NCI-H1417 treated with DMSO at 0.1 percent for 48 hours (cell line): ENCODE results near the gene C2CD2.
"Not testable (repeated sequence)": the region's sequence is repeated elsewhere in the genome, so short reads cannot be mapped to it uniquely, and the experiment has no call there.

Source experiments
- DNase-seq: peaks from one replicate; lab custom pipeline; 2025; lab: John Stamatoyannopoulos, UW

The C2CD2 gene

DNA sequence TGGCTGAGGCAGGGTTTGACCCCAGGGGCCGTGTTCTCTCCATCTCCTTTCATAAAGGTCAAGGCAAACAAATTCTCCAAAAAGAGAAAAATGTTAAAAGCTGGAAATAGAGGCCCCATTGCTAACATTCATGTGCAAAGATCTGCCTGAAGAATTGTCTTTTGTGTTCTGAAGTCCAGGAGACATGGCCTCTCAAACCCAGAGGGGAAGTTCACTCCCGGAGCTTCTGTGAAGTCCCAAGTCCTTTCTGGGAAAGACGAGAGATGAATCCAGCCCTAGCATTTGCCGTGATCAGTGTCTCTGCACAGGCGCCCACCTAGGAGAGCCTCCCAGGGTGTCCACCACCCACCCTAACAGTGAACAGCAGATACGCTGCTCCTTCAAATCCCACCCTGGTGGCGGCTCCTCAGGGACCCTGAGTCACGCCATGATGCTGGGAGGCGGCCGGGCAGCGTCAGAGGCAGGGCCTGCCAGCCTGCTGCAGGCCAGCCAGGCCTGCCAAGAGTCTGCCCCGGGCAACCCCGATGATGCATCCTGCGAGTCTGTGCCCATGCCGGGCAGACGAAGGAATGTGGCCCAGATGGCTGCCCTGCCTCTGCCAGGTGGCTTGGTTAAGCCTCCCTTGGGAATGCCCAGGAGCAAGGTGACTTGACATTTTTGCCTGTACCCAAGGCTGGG, 5.2 kb upstream of the C2CD2 start:
- DNase-seq, result no peak

DNA sequence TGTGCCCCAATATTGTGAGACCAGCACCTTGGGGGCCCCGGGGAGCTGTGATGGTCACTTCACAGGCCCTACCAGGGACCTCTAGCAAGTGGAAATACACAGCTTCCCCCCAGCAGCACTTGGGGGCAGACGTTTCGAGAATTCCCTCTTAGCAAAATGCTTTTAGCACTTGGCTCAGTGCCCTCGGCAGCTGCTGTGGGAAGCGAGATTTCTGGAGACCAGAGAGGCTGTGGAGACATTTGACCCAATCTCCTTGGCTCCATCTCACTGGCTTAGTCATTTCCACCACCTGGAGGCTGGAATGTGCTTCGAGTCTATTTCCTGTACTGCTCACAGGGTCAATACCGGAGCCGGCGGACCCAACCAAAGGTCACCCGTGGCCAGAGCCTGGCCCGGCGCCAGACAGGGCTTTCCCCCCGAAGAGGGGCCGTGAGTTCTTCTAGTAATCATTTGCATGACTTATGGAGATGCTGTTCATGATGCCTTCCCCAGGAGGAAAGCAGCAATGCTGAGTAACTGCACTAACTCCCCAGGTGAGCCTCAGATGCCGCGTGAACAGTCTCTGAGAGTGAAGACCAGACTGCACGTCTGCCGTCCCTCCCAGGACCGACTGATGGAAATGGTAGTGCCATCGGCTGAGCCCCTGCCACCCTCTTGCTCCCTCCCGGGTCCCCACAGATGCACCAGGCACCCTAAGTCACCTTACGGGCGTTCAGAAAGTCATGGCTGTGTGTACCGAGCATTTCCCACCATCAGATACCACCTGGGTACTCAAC, 4.4 kb upstream of the C2CD2 start:
- no peak for DNase-seq

DNA sequence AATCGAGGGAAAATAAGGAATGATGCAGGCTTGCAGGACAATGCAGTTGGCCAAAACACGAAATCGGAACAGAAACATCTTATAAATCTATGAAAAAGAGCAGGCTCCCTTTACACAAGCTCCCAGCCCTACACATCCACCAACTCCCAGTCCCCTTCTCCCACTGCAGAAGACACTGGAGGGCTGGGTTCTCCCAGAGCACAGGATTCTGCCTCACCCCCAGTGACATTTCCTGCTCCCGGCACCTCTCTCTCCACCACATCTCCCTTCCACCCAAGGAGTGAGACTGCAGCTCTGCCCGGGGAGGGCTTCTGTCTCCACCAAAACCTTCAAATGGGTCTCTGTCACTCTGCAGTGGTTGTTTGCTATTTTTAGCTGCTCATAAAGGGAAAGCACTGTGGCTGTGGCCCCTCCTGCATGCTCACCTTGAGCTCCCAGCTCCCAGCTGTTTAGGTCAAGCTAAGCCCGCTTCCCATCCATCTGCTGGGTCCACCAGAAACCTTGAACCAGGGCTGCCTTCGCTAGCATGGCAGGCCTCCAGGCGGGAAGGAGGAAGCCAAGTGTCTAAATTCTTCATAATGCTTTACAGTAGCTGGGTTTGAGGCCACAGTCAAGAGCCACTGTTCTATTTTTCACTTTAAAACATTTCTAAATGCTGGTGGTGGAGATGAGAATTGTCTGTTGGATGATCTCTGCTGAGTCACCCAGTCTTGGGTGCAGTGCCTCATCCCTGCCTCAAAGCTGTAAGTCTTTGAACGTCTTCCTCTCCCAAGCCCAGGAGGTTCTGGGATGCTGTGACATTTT, 3.3 kb upstream of the C2CD2 start:
- no peak for DNase-seq

DNA sequence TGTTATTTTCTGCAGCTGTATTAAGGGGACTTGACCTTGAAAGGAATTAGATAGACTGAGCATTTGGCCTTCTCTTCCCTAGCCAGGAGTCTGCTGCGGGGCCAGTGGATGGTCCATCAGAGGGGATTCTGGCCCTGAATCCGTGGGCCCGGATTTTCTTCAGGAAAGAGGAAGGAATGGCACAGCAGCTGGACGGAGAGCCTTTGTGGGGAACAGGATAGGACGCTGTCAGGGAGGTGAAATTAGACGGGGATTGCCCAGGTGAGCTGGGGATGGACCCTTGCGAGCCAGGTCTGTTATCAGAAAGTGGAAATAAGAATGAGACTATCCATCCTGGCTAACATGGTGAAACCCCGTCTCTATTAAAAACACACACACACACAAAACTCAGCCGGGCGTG, 1.7 kb upstream of the C2CD2 start:
- DNase-seq, result no peak

DNA sequence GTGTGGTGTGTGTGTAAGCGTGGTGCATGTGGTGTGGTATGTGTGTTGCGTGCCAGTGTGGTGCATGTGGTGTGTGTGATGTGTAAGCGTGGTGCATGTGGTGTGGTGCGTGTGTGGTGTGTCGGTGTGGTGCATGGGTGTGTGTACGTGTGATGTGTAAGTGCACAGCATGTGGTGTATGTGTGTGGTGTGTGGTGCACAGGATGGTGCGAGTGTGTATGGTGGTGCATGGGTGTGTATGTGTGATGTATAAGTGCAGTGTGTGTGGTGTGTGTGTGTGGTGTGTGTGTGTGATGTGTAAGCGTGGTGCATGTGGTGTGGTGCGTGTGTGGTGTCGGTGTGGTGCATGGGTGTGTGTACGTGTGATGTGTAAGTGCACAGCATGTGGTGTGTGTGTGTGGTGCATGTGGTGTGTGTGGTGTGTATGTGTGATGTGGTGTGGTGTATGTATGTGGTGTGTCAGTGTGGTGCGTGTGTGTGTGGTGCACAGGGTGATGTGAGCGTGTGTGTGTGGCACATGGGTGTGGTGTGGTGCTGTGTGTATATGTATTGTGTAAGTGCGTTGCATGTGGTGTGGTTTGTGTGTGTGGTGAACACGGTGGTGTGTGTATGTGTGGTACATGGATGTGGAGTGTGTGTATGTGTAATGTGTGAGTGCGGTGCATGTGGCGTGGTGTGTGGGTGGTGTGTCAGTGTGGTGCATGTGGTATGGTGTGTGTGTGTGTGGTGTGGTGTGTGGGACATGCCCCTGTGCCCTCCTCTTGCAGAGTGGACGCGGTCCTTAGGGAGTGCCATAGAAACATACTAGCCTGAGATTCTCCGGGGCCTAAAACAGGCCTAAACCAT, 1.1 kb upstream of the C2CD2 start:
- no peak for DNase-seq

DNA sequence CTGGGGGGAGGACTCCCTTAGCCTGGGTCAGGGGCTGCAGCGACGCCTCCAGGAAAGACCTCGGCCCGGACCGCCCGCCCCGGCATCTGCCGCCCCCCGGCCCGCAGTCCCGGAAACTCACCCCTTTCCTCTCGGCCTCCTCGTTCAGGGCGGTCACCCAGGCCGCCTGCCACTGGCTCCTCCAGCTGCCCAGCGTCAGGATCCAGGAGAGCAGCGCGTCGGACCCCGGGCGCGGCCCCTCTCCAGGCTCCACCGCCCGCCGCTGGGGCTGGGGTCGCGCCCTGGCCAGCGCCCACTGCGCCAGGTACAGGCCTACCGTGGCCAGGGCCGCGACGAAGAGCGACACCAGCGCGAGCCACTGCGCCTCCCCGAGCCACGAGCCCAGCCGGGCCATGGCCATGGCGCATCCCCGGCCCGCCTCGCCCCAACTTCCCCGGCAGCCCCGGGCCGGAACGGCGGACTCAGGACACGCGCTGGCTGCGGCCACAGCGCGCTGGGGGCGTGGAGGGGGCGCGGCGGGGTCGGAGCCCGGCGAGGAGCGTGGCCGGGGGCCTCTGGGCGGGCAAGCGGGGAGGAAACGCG, 478 bp downstream of the C2CD2 start:
- DNase-seq, result no peak

DNA sequence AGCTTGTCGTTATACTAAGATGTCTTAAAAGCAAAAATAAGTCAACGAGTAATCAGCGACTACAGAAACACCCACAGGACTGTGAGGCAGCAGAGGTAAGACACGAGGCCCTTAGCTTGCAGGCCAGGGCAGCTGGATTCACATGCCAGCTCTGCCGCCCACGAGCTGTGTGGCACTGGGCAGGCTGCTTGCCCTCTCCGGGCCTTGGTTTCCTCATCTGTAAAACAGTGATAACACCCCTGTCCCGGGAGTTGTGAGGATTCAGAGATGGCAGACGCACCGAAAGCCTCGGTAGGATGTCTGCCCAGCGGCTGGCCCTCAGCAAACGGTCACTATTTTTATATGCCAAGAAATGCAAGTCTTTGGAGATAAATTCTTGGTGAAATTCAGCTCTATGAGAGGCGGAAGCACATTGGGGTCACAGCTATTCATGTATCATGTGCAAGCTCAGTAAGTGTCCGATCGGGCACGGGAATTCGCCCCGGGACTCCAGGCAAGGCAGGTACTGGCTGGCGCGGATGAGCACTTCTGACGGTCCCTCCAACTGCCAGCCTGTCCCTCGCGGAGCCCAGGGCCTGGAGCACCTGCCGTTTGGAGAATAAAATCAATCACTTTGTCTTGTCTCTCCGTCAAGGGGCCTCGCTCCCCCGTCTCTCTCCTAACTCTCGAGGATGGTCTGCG, 1.1 kb downstream of the C2CD2 start:
- no peak for DNase-seq

DNA sequence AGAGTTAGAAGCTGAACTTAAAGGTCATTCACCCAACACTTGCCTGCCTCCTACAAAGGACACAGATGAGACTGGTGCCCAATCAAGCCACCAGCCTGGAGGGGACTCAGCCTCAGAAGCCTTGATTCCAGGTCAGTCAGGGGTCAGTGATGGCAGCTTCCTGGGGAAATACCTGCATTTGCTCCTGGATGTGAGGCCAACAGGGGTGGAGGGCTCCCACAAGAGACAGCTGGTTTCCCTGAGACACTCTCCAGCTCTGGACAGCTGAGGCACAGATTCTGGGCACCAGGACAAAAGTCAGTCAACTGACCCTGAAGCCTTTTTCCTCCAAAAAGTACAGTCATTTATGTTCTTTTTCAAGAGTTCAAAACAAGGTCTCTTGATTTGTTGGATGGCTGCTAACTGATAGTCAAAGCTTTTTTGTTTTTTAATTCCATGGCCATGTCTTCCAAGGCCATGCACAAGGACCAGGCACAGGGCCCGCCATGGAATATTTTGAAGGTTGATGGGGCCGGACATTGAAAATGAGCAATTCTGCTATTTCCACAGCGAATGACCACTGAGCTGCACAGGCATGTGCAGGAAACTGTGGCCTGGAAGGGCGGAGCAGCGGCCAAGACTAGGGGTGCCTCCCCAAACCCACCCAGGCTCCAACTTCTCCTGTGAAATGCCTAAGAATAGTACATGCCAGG, 1.8 kb downstream of the C2CD2 start:
- DNase-seq, result no peak

DNA sequence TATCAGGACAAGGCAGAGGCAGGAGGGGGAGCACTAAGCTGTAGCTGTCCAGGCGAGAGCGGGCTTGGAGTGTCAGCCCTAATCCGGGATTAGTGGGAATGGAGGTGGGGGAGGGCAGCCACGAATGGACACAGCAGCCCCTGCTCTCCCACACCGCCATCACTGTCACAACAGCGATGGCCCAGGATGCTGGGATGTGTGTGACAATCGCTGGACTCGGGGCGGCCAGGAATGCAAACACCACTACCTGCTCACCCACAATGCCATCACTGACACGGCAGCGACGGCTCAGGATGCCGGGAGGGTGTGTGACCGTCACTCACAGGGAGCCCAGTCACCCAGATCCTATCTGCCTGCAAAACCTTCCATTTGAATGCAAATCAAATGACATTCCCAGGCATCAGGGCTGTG, 2.9 kb downstream of the C2CD2 start:
- no peak for DNase-seq

DNA sequence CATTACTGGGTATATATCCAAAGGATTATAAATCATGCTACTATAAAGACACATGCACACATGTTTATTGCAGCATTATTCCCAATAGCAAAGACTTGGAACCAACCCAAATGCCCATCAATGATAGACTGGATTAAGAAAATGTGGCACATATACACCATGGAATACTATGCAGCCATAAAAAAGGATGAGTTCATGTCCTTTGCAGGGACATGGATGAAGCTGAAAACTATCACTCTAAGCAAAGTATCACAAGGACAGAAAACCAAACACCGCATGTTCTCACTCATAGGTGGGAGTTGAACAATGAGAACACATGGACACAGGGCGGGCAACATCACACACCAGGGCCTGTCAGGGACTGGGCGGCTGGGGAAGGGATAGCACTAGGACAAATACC, 4.2 kb downstream of the C2CD2 start:
- not testable (repeated sequence) for DNase-seq

DNA sequence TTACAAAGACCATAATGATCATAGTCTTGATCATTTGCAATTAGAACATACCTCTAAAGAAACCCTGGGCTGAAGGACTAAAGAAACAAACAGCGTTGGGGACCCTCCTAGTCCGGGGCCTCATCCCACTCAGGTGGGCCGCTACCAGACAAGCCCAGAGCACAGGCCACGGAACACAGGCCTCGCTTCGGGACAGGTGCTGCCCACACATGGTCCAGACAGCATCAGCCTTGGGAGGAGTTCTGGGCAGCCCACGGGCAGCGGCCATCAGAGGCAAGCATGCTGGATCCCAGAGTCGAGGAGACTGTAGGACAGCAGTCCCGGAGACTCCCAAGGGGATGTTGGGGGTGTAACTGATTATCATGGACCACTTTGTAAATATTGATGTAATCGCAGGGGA, 4.9 kb downstream of the C2CD2 start:
- no peak for DNase-seq

DNA sequence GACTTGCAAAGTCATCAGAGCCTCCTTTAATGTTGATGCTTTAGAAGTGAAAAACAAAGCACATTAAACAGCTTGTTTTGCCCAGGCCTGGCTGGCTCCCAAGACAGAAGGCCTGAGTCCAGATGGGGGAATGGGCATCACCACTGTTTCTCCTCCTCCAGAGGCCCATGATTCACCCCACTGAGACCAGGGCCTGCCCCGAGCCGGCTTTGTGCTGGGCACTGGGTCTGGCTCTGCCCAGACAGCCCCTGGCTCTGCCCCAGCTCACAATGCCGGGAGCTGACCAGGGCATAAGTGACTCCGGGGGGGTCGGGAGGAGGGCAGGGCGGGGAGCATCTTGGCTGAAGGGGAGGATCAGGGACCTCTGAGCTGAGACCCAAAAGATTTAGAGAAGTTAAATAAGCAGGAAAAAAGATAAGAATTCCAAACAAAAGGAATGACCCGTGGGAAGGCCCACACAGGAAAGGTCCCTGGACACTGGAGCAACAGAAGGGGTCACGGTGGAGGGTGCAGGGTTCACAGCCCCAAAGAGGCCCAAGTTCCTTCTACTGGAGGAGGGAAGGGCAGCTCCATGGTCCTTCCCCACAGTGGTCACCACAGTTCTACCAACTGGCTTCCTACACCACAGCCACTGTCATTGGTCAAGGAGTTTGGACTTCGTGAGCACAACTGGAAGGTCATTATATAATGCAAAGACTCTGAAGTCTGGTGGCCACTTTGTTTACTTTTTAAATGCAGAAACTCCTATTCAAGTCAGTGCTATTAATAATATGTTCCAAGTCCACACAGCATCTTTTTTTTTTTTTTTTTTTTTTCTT, 5.5 kb downstream of the C2CD2 start:
- no peak for DNase-seq

DNA sequence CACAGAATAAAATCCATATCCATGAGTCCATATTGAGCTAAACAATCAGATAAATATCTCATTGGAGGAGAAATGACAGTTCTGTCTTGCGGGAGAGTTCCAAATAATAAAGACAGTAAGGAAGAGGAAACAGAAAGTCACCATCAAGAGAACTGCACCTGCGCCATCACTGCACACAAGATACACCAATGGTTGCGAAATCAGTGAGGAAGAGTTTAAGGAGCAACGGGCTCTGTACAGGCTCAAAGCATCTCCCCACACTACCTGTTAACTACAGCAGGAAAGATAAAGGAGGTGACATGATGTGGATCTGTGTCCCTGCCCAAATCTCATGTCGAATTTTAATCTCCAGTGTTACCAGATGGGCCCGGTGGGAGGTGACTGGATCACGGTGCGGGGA, 7.8 kb downstream of the C2CD2 start:
- DNase-seq, result no peak

DNA sequence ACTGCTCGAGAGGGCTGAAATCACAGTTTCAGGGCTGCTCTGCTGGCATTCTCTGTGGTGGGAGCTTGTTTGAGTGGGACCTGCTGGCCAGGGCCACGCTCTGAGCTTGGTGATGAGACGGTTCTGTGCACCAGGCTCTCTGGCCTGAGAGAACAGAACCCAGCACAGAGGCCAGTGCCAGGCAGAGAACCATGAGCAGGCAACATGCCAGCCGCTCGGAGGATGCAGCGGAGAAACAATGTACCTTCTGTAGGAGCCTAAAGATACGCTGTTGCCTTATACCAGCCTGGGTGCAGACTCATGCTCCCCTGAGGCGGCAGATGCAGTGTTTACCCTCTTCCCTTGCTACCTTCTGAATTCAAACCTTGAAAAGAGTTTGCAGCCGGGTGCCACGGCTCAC, 10.0 kb downstream of the C2CD2 start:
- DNase-seq, result no peak

DNA sequence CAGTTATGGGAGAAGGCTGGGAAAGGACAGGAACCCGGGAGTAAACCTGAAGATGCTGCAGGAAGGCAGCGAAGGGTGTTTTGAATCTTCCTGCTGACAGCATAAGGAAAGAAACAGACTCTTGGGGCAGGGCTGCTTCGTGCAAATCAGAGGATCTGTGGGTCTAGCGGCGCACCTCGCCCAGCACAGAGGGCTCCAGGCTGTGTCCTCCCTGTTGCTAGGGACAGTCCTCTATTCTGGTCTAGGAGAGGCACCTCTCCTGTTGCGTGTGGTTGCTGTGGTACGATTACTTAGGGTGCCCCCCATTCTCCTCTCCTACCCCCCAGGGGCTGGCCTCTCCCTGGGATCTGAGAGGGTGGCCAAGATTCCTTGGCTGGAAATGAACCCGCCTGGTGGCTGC, 11.4 kb downstream of the C2CD2 start:
- DNase-seq, result no peak

DNA sequence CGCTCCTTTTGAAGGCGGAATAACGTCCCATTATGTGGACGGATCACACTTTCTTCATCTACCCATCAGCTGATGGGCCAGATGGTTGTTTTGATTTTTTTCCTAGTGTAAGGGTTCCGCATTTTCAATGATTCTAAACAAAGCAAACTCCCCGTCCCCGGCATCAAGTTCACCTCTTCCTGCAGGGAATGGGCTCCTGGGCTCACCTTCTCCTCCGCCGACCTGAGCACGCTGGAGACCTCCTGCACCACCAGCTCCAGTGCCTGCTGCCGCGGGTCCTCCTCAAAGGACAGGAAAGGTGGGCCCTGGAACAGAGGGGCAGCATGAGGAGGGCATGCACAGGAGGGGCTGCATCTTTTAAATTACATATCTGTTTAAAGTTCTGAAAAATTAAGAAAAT, 11.9 kb downstream of the C2CD2 start:
- no peak for DNase-seq

DNA sequence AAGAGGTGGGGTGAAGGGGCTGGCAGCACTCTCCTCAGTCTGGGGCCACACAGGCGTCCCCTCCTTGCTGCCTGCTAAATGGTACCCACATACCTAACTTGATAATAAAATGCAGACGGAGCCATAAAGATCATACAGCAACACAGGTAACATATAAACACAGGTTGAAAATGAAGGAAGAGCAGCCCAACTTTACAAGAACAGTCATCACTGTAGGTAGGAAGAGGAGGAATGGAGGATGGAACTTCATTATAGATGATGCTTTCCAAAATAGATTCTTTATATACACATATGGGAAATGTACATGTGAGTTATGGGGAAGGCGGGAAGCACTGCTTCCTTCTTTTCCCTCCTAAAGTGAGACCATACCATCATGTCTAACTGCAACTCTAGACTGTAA, 13.4 kb downstream of the C2CD2 start:
- DNase-seq, result no peak

DNA sequence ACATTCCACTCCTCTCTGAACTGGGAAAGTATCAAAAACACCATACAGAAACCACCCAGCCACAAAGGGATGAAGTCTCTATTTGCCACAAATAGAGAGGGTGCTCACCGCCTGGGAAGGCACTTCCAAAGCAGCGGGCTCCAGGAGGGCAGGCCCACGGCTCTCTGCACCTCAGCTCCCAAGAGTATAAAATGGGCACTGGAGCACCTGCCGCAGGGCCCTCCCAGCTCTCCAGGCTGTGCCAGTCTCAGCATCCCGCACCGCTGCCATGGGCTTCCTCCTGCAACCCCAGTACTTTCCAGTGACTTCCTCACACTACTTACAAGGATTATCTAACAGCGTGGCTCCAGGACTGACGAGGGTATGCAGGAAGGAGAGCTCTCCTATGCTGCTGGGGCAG, 14.4 kb downstream of the C2CD2 start:
- no peak for DNase-seq

DNA sequence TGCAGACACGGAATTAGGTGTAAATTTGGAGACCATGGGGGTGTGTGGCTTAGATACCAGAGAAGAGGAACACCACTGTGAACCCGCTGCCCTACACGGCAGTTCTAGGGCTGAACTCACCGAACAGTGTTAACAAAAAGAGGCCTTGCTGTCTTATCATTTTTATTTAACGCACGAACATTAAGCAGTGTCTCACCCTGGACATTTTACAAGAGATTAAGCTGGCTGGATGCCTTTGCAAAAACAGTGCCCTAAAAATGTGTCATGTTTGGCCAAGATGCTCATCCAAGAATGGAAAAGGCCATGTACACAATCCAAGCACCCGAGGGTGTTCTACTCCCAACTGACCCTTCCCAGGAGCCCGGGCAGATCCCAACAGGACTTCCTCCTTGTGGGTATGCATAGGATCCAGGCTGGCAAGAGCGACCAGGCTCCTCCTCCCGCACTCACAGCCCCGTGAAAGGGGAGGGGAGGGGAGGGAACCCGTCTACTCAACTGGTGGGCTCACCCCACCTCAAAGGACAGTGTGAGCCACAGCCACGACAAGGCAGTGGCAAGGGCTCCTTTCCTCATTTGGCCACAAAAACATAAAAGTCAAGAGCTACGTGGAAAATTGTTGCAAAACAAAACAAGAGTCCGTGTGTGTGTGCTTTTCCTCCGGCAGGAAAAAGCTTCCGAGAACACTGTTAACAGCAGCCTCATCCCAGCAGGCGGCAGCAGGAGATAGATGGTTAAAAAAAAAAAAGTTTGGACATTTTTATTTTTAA, 20.3 kb downstream of the C2CD2 start:
- no peak for DNase-seq
